Measurements from ENCODE around the gene GPRC5C.

The GPRC5C gene

GRCh38 chr17:74407384-74407783 is 24.5 kb upstream of the GPRC5C start:
- DNase-seq, result no peak

- DNase-seq, result no peak
Measured at GRCh38 chr17:74408262-74408661, 23.6 kb upstream of the GPRC5C start.

GRCh38 chr17:74408815-74409214 is 23.1 kb upstream of the GPRC5C start:
- no peak for DNase-seq

- no peak for DNase-seq
Measured at GRCh38 chr17:74410001-74410443, 21.9 kb upstream of the GPRC5C start.

- no peak for DNase-seq
Measured at GRCh38 chr17:74412581-74412980, 19.3 kb upstream of the GPRC5C start.

- no peak for DNase-seq
Measured at GRCh38 chr17:74413491-74413890, 18.4 kb upstream of the GPRC5C start.

GRCh38 chr17:74414510-74414909 is 17.4 kb upstream of the GPRC5C start:
- no peak for DNase-seq

GRCh38 chr17:74415608-74416396 is 16.1 kb upstream of the GPRC5C start:
- no peak for DNase-seq

GRCh38 chr17:74417178-74418045 is 14.5 kb upstream of the GPRC5C start:
- DNase-seq, result no peak

GRCh38 chr17:74419928-74420411 is 11.9 kb upstream of the GPRC5C start:
- no peak for DNase-seq

- no peak for DNase-seq
Measured at GRCh38 chr17:74424117-74424516, 7.8 kb upstream of the GPRC5C start.

- no peak for DNase-seq
Measured at GRCh38 chr17:74424657-74425056, 7.2 kb upstream of the GPRC5C start.

- no peak for DNase-seq
Measured at GRCh38 chr17:74426551-74427047, 5.3 kb upstream of the GPRC5C start.

GRCh38 chr17:74427048-74427762 is 4.7 kb upstream of the GPRC5C start:
- no peak for DNase-seq

GRCh38 chr17:74427763-74428153 is 4.1 kb upstream of the GPRC5C start:
- DNase-seq, result no peak

- DNase-seq, result no peak
Measured at GRCh38 chr17:74429604-74430384, 2.1 kb upstream of the GPRC5C start.

GRCh38 chr17:74430385-74430705 is 1.5 kb upstream of the GPRC5C start:
- DNase-seq, result no peak

- DNase-seq, result no peak
Measured at GRCh38 chr17:74430706-74431567, 951 bp upstream of the GPRC5C start.

- DNase-seq, result no peak
Measured at GRCh38 chr17:74432424-74432690, 469 bp downstream of the GPRC5C start.

- DNase-seq, result no peak
Measured at GRCh38 chr17:74432766-74433391, 991 bp downstream of the GPRC5C start.

Measured in stimulated activated naive CD4-positive, alpha-beta T cell treated with Interleukin-2 at 50 U/mL for 16 hours (primary cell).